Gastroesophageal sphincter (tissue), 4 donors: ENCODE results near the gene UMAD1. TPM values are rescaled to one million over a fixed set of nuclear protein-coding genes. Genes with fewer than 3 reads are reported as not detected.

Source experiments
- ATAC-seq: fragments of 150-250 bp; one replicate; pipeline ENCODE4 v1.9.1; 2016; ENCODE audit warnings: mild to moderate bottlenecking, moderate library complexity
- H3K27ac ChIP-seq, 4 donors: fragments of 200-600 bp; sonication (generic) in 3 of 4; 1 replicate in 3 of 4; 2 replicates in 1 of 4; pipeline ENCODE4 v1.5.1; 2016 to 2019
- H3K27me3 ChIP-seq: fragments of 200-600 bp; sonication (generic); one replicate; pipeline ENCODE4 v1.5.1; 2019
- H3K36me3 ChIP-seq, 2 donors: fragments of 200-600 bp; sonication (generic); one replicate each; pipeline ENCODE4 v1.5.1; 2019; ENCODE audit warnings: control low read depth in 1 of 2
- H3K4me1 ChIP-seq, 3 donors: fragments of 200-600 bp; sonication (generic); 1 replicate in 2 of 3; 2 replicates in 1 of 3; pipeline ENCODE4 v1.5.1; 2016 to 2019; ENCODE audit warnings: control low read depth in 2 of 3
- H3K4me3 ChIP-seq, 2 donors: fragments of 200-600 bp; sonication (generic); one replicate each; pipeline ENCODE4 v1.5.1; 2019; ENCODE audit warnings: mild to moderate bottlenecking in 1 of 2, moderate library complexity in 1 of 2
- H3K9me3 ChIP-seq, 3 donors: fragments of 200-600 bp; sonication (generic); one replicate each; pipeline ENCODE4 v1.5.1; 2017 to 2019; ENCODE audit warnings: control low read depth in 2 of 3
- EP300 ChIP-seq: sonication (generic); formaldehyde crosslinking; IDR thresholded peaks from one replicate; pipeline ENCODE4 v1.6.1; 2017; ENCODE audit warnings: antibody characterized with exemption, mild to moderate bottlenecking
- POLR2A ChIP-seq, 2 donors: fragments of 450-650 bp; IDR thresholded peaks; one replicate each; pipeline ENCODE4 v1.6.1; 2017; ENCODE audit warnings: antibody characterized with exemption in 2 of 2, mild to moderate bottlenecking in 2 of 2, moderate library complexity in 1 of 2
- POLR2AphosphoS5 ChIP-seq: sonication (generic); formaldehyde crosslinking; IDR thresholded peaks from one replicate; pipeline ENCODE4 v1.6.1; 2017; ENCODE audit warnings: antibody characterized with exemption
- WGBS, 2 donors: methylation state at CpG; one replicate each; pipeline ENCODE4 v1.1.5; 2018; ENCODE audit warnings: low coverage in 1 of 2; 5-methylcytosine and 5-hydroxymethylcytosine counted together
- total RNA-seq, 4 donors: library from RNA; depleted of rRNA; stranded (reverse); fragments of >200 nt; gene quantifications; one replicate each; pipeline ENCODE4 v1.1.0, GENCODE V29; 2016
- TF ChIP-seq, protein P1 (sequence below), 4 experiments: fragments of 200-600 bp in 2 of 4; fragments of 450-650 bp in 2 of 4; sonication (generic) in 1 of 4; IDR thresholded peaks; one replicate each; pipeline ENCODE4 v1.5.1; 2017 to 2019; ENCODE audit warnings: antibody characterized with exemption in 4 of 4, mild to moderate bottlenecking in 2 of 4, moderate library complexity in 2 of 4

Gene UMAD1
- total RNA-seq, 4 donors from 2014 or later = 7.4 to 24.4 (median 15.9) TPM

DNA sequence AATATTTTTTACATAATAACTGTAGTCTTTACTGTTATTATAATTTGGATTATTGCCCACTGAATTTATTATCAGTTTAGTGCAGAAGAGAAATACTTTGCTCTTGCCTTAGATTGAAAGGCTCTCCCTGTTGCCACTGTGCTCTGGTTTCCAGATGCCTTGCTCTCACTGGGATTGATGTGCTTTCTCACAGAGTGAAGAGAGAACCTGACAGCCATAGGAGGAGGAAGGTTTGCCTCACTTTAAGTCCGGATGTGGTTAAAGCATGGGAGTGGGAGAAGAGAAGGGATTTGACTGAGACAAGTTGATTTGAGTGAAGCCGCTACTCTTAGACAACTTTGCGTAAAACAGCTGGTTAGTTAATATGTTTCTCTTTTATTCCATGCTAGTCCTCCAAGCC, 146.0 kb downstream of the UMAD1 start:
- H3K27ac ChIP-seq = no peak overlapping the region
- ATAC-seq = no peak
- 80 to 88% methylated on average over 3 of the region's 3 CpGs for WGBS, 2 donors
- no peaks in the 10 kb centered on the region for H3K4me1 ChIP-seq
- no peaks in the 10 kb centered on the region for H3K27me3 ChIP-seq
- H3K4me3 ChIP-seq = no peak overlapping the region
- H3K36me3 ChIP-seq = no peaks in the 10 kb centered on the region
- no peaks in the 10 kb centered on the region for H3K9me3 ChIP-seq
- no peak for TF ChIP-seq POLR2A (IDR thresholded peaks at IDR 0.05)
- TF ChIP-seq, protein P1, sequence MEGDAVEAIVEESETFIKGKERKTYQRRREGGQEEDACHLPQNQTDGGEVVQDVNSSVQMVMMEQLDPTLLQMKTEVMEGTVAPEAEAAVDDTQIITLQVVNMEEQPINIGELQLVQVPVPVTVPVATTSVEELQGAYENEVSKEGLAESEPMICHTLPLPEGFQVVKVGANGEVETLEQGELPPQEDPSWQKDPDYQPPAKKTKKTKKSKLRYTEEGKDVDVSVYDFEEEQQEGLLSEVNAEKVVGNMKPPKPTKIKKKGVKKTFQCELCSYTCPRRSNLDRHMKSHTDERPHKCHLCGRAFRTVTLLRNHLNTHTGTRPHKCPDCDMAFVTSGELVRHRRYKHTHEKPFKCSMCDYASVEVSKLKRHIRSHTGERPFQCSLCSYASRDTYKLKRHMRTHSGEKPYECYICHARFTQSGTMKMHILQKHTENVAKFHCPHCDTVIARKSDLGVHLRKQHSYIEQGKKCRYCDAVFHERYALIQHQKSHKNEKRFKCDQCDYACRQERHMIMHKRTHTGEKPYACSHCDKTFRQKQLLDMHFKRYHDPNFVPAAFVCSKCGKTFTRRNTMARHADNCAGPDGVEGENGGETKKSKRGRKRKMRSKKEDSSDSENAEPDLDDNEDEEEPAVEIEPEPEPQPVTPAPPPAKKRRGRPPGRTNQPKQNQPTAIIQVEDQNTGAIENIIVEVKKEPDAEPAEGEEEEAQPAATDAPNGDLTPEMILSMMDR (IDR thresholded peaks at IDR 0.05) = no peak
- no peak for TF ChIP-seq POLR2AphosphoS5
- no peak for TF ChIP-seq EP300

DNA sequence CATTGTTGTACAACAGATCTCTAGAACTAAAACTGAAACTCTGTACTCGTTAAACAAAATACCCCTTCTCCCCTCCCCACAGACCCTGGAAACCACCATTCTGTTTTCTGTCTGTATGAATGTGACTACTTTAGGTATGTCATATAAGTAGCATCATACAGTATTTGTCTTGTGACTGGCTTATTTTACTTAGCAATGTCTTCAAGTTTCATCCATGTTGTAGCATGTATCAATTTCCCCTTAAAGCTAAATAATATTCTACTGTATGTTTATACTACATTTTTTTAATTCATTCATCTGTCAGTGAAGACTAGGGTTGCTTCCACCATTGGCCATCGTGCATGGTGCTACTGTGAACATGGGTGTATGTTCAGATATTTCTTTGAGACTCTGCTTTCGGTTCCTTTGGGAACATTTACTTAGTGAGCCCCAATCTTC, 149.0 kb downstream of the UMAD1 start:
- H3K4me3 ChIP-seq = no peak overlapping the region
- no peak for TF ChIP-seq EP300
- TF ChIP-seq, protein P1 (IDR thresholded peaks at IDR 0.05) = no peak
- no peak for TF ChIP-seq POLR2AphosphoS5
- TF ChIP-seq POLR2A (IDR thresholded peaks at IDR 0.05) = no peak
- H3K36me3 ChIP-seq = peaks cover 0 to 3% of the 10 kb centered on the region in 2 donors
- WGBS, 2 donors = 91 to 95% methylated on average over 3 of the region's 3 CpGs
- H3K27me3 ChIP-seq = no peaks in the 10 kb centered on the region
- peaks cover 0 to 10% (median 0%) of the 10 kb centered on the region in 3 donors for H3K4me1 ChIP-seq
- ATAC-seq = no peak
- H3K27ac ChIP-seq = no peak overlapping the region
- H3K9me3 ChIP-seq = no peaks in the 10 kb centered on the region

DNA sequence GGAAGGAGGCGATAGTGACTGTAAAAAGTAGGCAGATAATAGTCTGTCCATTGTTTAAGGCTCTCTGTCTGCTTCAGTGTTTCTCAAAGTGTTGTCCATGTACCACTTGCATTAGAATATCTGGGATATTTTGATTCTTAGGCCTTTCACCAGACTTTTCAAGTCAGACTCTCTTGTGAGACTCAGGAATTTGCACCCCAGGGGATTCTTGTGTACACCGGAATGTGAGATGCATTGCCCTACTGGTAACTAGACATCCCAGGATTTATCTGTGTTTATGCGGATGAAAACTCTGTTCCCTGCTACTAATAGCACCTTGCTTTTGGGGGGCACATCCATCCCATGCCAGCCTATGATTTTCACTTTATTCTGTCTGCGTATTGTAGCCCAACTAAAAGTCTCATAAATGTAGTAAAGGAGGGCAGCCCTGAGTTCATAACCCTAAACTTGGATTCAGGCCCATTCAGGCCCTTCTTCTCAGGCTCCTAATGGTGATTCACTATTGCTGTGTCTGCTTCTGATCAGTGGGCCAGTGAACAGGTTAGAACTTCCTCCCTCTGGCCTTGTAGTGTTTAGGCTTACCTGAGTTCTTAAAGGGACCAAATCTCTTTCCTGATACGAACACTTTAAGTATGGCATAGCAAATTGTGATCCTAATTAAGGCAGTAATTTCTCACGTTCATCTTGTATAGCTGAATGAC, 149.6 kb downstream of the UMAD1 start:
- Histone ChIP-seq H3K4me1 (peaks cover 0 to 10% (median 0%) of the 10 kb centered on the region in 3 donors), H3K9me3 (no peaks in the 10 kb centered on the region), H3K36me3 (peaks cover 0 to 3% of the 10 kb centered on the region in 2 donors), H3K27ac (no peak overlapping the region), H3K4me3 (no peak overlapping the region), H3K27me3 (no peaks in the 10 kb centered on the region)
- 90 to 98% methylated on average over 5 to 6 of the region's 6 CpGs for WGBS, 2 donors
- no peak for ATAC-seq
- no peak for TF ChIP-seq POLR2A (IDR thresholded peaks at IDR 0.05)
- no peak for TF ChIP-seq EP300
- TF ChIP-seq POLR2AphosphoS5 = no peak
- TF ChIP-seq, protein P1 (IDR thresholded peaks at IDR 0.05) = no peak

DNA sequence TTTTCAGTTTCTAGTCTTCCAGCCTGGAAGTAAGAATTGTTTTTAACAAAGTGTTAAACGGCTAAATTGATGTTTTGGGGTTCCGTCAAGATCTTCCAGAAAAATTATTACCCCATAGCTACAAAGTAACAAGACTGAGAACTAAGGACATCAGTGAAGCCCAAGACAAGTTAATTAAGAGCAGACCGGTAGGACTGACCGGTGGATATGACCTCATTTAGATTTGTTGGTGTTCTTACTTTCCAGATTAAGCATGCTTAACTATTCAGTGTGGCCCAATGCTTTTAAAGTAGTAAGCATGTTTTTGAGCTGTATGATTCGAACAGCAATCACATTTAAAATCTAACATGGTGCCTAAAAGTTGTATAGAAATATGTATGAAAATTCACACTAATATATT, 151.0 kb downstream of the UMAD1 start:
- WGBS, 2 donors = 64 to 69% methylated on average over 5 of the region's 5 CpGs
- H3K9me3 ChIP-seq = no peaks in the 10 kb centered on the region
- peak; percentile 24 for TF ChIP-seq POLR2AphosphoS5
- no peak for TF ChIP-seq POLR2A (IDR thresholded peaks at IDR 0.05)
- no peak for TF ChIP-seq EP300
- peaks cover 0 to 10% (median 0%) of the 10 kb centered on the region in 3 donors for H3K4me1 ChIP-seq
- H3K27me3 ChIP-seq = no peaks in the 10 kb centered on the region
- H3K27ac ChIP-seq = no peak overlapping the region
- H3K4me3 ChIP-seq = no peak overlapping the region
- ATAC-seq = no peak
- H3K36me3 ChIP-seq = peaks cover 0 to 3% of the 10 kb centered on the region in 2 donors

DNA sequence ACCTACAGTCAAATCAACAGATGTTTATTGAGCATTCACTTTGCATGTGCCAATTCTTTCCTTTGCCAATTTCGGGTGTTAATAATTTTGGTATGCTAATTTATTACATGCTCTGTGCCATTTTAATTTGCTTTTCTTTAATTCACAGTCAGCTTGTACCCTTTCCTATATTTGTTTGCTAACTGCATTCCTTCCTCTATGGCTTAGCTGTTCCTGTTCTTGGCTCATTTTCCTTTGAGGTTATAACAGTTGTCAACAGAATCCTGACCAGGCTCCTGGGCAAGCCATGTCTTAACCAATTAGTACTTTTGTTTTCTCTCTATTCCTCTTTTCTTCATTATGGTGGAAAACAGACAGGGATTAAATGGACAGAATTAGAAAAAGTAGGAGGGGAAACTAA, 151.5 kb downstream of the UMAD1 start:
- Histone ChIP-seq H3K9me3 (no peaks in the 10 kb centered on the region), H3K27ac (no peak overlapping the region), H3K27me3 (no peaks in the 10 kb centered on the region), H3K36me3 (peaks cover 0 to 6% of the 10 kb centered on the region in 2 donors), H3K4me3 (no peak overlapping the region), H3K4me1 (peaks cover 0 to 10% (median 0%) of the 10 kb centered on the region in 3 donors)
- no peak for TF ChIP-seq POLR2A (IDR thresholded peaks at IDR 0.05)
- TF ChIP-seq, protein P1 (IDR thresholded peaks at IDR 0.05) = no peak
- no peak for TF ChIP-seq EP300
- TF ChIP-seq POLR2AphosphoS5 = peak; percentile 17
- no peak for ATAC-seq
- WGBS, 2 donors = 33 to 71% methylated on average over 1 of the region's 1 CpG
